Epithelial cell of prostate (primary cell): ENCODE data around the gene RAPGEF6.
"Not testable (repeated sequence)": the region's sequence is repeated elsewhere in the genome, so short reads cannot be mapped to it uniquely, and the experiment has no call there.

Experiments used
- DNase-seq: peaks from one replicate; pipeline ENCODE4 v3.0.0-alpha.2; 2011; ENCODE audit warnings: low read depth, low spot score
- H3K27ac ChIP-seq: fragments of 450-650 bp; 2 replicates; pipeline ENCODE4 v1.5.1; 2017; ENCODE audit warnings: mild to moderate bottlenecking

Gene RAPGEF6

DNA sequence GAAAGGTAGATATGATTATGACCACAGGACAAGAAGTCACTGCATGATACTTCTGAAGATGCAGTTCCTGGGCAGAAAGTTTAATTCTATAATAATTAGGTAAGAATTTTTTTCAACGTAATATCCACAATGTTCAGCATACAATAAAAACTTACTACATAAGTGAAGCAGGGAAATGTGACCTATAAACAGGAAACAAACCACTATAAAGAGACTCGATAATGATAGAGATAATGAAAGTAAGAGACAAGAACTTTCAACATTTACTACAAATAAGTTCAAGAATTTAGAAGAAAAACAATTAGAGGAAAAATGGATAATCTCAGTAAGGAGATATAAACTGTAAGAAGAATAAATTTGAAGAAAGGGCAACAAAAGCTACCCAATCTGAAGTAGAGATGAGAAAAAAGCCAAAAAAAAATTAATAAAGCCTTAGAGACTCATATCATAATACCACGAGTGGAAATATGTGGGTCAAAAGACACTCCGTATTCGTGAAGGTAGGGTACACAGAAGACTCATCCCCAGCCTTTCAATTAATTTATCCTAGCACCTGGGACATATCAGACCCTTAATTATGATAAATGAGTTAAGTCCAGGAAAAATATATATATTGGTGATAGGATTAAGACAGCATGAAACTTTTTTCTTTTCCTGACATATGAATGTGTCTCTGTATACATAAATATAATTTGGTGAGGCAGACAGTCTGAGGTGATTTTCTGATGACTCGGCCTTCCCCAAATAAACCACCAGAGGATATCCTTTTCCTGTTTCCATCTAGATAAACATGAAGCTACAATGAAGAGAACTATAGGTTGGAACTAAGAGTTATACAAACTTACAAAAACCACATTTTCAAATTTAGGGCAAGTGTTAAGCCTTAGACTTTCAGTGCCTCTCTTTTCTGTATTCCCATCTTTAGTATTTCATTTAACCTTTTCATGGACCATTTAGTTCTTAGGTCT is 120.4 kb downstream of the RAPGEF6 start:
- no peak overlapping the region for H3K27ac ChIP-seq
- DNase-seq: no peak

DNA sequence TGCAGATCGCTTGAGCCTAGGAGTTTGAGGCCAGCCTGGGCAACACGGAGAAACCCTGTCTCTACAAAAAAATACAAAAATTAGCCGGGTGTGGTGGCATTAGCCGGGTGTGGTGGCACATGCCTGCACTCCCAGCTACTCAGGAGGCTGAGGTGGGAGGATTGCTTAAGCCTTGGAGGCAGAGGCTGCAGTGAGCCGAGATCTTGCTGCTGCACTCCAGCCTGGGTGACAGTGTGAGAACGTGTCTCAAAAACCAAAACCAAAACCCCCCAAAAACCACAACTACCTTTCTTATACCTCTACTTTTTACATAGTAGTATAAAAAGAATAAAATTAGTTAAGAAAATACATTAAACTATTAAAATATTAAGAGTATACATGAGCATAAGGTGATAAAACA is 121.2 kb downstream of the RAPGEF6 start:
- no peak for DNase-seq

DNA sequence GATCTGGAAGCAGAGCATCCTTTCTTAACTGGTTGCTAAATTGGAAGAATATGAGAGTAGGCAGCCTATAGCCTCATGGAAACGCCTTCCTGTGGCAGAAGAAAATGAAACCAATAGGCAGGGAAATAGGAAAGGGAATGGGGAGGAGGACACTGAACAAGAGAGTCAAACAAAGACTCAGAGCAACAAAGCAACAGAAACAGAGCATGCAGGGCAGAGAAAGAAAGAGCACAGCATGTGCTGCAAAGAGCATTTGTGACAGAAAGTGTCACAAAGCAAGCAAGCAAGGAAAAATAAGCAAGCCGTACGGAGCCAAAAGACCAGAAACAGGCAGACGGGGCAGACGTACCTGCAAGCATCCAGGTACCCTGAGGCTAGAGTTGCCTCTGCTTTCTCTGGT is 123.1 kb downstream of the RAPGEF6 start:
- H3K27ac ChIP-seq: no peak overlapping the region
- no peak for DNase-seq

More for the DNA sequence above, 121.2 kb downstream of the RAPGEF6 start:
- H3K27ac ChIP-seq: no peak overlapping the region

DNA sequence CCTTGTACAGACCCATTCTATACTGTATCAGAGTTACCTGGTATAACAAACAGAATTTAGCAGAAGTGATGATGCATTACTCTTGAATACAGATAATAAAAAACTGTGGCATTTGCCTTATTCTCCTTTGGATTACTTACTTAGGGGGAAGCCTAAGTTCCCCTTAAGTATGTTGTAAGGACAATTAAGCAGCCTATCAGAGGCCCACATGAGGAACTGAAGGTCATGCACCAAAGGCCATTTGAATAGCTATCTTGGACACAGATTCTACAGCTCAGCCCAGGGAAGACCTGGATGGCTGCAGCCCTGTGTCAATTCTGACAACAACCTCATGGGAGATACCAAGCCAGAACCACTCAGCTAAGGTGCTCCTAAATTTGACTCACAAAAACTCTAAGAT is 125.2 kb downstream of the RAPGEF6 start:
- H3K27ac ChIP-seq: no peak overlapping the region
- no peak for DNase-seq

DNA sequence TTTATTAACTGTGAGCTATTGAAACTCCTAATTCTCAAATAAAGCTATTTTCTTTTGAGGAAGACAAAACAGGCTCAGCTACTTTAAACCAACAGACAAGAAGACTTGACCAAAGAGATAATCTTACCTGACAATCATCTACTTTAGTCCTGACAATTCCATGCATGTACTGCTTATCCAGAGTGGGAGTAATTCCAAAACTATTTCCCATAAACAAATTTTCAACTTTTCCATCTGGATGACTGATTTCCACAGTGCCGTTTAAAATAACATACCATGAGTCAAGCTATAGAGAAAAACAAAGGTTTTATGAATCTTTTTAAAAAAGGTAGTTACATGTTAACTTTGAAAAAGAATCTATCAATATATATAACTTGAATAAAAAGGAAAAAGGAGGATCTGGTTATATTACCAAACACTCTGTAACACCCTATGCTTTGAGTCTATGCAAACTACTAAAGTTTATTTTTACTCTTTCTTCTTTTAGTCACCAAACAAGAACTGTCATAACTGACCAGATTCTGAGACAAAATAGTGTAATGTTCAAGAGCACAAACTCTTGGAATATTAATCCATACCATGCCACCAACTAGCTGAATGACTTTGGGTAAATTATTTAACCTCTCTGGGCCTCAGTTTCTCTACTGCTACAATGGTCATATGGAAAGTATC is 129.7 kb downstream of the RAPGEF6 start:
- H3K27ac ChIP-seq: no peak overlapping the region
- DNase-seq: no peak

DNA sequence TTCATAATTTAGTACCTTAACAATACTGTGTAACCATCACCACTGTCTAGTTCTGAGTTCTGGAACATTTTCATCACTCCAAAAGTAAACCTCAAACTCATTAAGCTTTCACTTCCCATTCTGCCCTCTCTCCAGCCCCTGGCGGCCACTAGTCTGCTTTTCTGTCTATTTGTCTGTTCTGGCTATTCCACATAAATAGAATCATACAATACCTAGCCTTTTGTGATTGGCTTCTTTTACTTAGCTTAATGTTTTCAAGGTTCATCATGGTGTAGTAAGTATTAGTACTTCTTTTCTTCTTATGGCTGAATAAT is 138.7 kb downstream of the RAPGEF6 start:
- H3K27ac ChIP-seq: no peak overlapping the region
- no peak for DNase-seq

DNA sequence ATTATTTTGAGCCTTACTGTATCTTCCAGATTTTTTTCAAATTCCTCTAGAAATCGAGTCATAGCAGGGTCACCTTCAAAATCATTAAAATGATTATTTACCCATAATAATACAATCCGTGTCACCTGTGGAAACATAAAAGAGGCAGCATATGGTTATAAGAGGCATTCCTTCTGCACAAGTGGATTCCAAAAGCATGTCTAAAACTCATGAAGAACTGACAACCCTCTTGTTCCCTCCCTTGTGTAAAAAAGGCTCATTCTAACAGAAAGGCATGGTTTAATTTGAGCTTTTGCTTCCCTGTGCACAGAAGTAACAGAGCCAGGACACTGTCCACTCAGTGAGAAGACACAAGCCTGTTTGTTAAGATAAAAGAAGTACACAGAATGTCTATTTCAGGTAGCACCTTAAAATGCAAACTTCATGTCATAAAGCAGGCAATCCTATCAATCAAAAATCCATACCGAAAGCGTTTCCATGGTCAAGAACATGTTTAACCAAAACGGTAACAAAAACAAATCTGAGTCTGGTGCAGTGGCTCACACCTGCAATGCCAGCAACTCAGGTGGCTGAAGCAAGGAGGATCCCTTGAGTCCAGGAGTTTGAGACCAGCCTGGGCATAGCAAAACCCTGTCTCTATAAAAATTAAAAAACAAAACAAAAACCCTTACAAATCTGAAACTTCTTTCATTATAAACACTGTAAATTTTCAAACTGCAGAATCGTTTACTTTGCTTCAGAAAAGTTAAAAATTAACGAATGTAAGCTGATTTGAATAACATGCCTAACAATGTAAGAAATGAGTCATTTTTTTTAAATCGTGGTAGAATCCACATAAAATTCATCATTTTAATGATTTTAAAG is 139.3 kb downstream of the RAPGEF6 start:
- DNase-seq: no peak
- no peak overlapping the region for H3K27ac ChIP-seq

DNA sequence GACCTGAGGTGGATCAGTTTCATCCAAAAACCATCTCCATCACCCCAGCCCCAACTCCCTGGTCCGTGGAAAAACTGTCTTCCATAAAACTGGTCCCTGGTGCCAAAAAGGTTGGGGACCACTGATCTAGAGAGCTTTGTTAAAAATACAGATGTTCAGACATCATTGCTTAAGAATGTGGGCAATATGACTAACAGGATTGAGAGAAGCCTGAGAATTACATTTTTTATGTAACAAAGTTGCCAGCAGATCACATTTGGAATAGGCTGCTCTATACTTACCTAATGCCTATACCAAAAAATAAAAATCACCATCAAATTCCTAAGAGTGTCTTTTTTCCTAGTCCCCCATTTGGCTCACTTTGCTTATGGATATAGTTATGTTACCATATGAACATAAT is 143.3 kb downstream of the RAPGEF6 start:
- no peak overlapping the region for H3K27ac ChIP-seq
- DNase-seq: no peak

DNA sequence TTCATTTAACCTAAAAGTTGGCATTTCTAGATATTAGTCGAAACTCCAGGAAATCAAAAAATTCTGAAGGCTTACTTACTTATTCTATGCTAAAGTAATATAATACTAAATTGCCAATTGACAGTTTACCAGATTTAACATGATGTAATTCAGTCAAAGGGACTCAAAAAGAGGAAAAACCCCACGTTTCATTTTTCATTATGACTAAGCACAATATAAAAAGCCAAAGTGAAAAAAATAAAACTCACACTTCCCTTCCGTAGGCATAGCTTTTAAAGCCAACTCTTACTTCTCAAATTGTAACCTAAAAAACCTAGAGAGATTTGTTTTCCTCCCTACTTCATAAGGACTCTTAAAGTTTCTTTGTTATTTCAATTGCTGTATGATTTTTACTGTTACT is 146.6 kb downstream of the RAPGEF6 start:
- no peak overlapping the region for H3K27ac ChIP-seq
- no peak for DNase-seq

DNA sequence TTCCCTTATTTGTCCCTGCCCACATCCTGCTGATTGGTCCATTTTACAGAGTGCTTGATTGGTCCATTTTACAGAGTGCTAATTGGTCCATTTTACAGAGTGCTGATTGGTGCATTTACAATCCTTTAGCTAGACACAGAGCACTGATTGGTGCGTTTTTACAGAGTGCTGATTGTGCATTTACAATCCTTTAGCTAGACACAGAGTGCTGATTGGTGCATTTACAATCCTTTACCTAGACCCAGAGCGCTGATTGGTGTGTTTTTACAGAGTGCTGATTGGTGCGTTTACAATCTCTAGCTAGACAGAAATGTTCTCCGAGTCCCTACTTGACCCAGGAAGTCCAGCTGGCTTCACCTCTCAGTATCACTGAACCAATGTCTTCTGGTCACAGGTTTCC is 147.7 kb downstream of the RAPGEF6 start:
- H3K27ac ChIP-seq, DNase-seq: not testable (repeated sequence)

DNA sequence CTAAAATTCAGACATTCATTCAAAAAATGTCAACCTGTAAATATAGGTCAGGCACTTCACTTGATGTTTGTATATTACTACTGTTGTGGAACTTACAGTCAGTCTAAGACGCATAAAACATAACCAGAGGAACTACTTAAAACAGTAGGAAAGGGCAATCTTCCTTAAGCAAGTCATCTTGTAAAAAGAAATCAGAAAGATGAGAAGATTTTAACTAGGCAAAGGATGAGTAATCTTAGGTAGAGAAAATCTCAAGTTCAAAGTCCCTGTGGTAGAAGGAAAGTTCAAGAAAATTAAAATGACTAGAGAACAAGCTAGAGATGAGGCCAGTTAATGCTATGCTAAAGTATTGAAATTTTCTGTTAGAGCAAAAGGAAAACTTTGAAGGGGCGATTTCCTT is 152.4 kb downstream of the RAPGEF6 start:
- H3K27ac ChIP-seq: no peak overlapping the region

DNA sequence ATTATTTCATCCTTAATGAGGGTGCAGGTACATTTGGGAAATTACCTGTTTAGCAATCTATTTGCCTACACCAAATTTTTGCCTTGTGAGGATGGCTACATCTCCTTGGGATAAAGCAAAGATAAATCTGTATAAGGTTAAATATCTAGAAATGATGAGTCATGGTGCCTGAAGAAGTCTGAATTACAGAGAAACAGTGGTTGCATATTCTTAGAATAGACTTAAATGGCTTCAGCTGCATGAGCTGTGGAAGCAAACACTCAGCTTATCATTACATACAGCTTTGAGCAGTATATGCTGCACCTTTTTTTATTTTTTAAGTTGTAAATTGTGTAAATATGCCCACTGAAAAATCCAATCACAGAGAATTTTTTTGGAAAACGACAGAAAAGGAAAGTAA is 153.5 kb downstream of the RAPGEF6 start:
- no peak overlapping the region for H3K27ac ChIP-seq
- no peak for DNase-seq

More for the DNA sequence above, 152.4 kb downstream of the RAPGEF6 start:
- no peak for DNase-seq

DNA sequence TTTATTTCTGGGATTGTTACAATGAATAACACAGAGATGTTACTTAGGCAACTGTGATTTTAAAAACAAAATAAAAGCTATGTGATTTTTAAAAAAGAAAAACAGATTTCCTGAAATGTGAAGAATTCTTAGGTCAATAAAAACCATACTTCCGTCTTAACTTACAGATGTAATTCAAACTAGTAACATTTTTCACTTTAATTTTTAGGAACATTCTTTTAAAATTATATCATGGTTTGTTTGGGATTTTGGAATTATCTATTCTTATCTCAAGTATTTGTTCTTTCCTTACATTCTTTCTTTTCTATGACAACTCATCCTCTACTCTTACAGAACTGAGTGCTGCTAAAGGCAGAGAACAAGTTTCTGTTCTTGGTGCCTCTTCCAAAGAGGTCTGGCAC is 159.5 kb downstream of the RAPGEF6 start:
- DNase-seq: no peak
- H3K27ac ChIP-seq: no peak overlapping the region

DNA sequence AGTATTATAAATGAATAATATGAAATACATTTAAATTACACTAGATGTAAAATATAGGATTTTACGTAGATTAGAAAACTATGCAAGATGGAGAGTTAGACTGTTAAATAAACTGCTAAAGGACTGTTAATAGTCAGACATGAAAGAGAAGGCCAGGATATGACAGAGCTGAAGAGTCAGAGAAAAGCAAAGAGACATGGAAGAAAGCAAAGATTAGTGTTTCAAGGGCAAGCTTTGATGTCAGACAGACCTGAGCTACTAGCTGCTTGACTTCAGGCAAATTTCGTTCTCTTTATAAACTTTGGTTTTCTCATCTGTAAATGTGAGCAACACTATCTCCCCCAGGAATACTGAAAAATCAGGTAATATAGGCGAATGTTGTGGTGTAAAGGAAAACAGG is 161.3 kb downstream of the RAPGEF6 start:
- DNase-seq: no peak
- H3K27ac ChIP-seq: no peak overlapping the region

DNA sequence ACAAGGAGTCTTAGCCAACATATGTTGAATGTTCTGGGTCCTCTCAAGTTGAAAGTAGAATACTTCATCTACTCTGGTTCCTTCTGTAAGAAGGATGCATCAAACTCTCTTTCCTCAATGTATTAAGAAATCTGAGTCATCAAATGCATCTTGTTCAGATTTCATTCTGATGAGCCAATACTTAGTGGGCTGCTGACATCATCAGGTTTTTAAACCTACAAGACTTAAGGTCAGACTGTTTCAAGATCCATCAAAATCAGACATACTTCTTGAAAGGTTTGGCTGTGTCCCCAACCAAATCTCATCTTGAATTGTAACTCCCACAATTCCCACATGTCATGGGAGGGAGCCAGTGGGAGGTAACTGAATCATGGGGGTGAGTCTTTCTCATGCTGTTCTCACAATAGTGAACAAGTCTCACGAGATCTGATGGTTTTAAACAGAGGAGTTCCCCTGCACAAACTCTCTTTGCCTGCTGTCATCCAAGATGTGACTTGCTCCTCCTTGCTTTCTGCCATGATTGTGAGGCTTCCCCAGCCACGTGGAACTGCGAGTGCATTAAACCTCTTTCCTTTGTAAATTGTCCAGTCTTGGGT is 168.8 kb downstream of the RAPGEF6 start:
- DNase-seq: peak; percentile 27
- no peak overlapping the region for H3K27ac ChIP-seq

DNA sequence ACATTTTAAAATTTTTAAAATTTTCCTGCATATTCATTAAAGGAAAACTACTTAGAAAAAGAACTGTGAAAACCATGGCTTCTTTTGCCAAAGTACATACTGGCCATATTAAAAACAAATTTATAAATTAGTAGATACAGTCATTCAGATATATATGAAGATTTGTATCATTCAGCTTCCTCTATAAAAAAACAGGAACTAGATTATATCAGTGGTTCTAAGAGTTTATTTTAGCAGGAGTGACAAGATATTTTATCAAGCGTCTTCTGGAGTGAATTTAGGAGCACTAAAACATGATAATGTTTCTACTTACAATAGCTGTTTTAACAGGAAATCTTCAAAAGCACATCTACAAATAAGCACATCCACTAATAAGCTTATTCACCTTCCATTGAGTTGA is 171.4 kb downstream of the RAPGEF6 start:
- no peak overlapping the region for H3K27ac ChIP-seq

DNA sequence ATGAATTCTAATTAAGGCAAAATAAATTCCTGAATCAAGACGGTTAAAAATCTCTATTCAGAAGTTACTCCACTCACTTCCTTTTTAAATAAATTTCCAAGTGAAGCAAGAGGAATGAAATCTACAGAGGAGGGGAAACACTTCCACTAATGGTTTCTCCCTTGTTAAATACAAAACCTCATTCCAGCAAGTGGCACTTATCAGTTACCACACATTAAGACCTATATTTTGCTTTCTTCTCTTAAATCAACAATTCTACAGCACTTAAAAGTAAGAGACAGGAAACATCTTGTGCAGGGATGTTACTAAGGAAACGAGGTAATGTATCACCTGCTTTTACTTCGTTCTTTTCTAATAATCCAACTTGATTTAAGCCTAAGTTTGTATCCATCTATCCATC is 172.6 kb downstream of the RAPGEF6 start:
- H3K27ac ChIP-seq: no peak overlapping the region
- no peak for DNase-seq

More for the DNA sequence above, 171.4 kb downstream of the RAPGEF6 start:
- DNase-seq: no peak

DNA sequence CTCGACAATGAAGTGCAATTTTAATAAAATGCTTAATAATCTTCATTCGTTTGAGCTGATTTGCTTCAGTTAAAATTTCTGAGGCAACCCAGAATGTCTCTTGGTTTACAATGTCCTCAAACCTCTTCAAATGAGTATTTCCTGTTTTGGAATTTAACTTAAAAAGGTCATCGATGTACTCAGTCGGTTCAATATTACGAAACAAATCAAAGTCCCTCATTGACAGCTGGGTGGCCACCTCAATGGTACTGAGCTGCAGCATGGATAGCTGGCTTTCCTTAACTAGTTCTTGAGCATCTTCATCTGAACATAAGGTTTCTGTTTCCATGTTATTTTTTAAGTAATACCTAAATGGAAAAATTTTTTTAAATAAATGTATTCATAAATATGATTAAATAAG is 173.3 kb downstream of the RAPGEF6 start:
- no peak overlapping the region for H3K27ac ChIP-seq
- DNase-seq: no peak

DNA sequence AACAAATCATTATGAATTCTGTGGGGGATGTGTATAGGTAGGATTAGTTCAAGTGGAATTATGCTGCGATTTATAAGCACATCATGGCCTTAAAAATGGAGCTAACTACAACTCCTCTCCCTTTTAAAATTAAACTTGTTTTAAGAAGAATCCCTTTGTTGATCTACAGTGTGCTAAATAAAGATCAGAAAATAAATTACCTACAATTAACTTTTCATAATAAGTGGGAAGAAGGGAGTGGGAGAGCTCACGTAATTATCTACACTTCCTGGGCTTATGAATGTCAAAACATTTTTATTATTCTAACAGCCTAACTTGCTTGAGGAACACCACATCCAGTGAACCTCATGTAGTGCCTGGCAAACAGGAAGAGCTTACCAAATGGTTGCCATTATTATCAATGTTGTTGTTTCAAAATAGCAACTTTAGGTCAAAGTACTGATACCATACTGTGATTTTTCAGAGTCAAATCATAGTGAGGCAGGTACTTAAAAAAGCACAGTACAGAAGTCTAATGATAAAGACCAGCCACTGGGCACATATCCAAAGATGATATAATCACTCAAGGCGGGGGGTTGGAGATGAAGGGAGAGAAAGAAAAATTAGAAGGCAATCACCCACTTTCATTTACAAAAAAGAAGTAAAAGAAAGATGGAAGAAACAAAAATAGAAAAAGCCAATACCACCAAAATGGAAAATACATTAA is 174.0 kb downstream of the RAPGEF6 start:
- DNase-seq: no peak

DNA sequence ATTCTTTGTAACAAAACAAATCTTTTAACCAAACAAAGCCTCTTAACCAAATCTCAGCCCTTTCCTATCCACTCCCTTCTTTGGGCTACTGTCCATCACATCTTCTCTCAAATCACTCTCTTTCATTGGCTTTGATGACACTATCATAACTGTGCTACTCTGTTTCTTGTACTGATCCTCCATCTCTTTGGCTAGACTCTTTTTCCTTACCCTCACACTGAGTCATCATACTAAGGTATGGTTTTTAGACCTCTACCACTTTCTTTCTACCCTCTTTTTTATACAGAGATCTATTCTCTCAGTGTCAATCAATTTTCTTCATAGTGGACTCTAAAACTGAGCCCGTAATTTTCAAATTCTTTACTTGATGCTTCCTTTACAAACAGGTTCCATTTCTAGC is 174.9 kb downstream of the RAPGEF6 start:
- no peak overlapping the region for H3K27ac ChIP-seq
- DNase-seq: no peak

More for the DNA sequence above, 174.0 kb downstream of the RAPGEF6 start:
- no peak overlapping the region for H3K27ac ChIP-seq
